HepG2 (cell line): ENCODE measurements around the gene DSCAM. TPM values are rescaled to one million over a fixed set of nuclear protein-coding genes. Genes with fewer than 3 reads are reported as not detected.

ENCODE experiments used
- ATAC-seq: fragments of 200-7000 bp; cut with Tn5 transposase; 3 replicates; pipeline ENCODE4 v1.9.1; 2020; ENCODE audit warnings: mild to moderate bottlenecking, moderate library complexity
- BruUV-seq: library from RNA; stranded (reverse); fragments of 400-500 nt; replicated peaks from 2 replicates; lab custom pipeline; 2021; lab: Mats Ljungman, UMichigan
- CTCF ChIA-PET: fragments of 300-600 bp; formaldehyde crosslinking; extraction: SDS; loops from one replicate; lab custom pipeline; 2021; ENCODE audit warnings: low total read pairs, inconsistent platforms, low intra/inter-chr PET ratio; lab: Yijun Ruan, JAX
- POLR2A ChIA-PET: fragments of 350-600 bp; sonication (Branson Sonifier 250); formaldehyde crosslinking; loops from one replicate; lab custom pipeline; 2020; ENCODE audit warnings: antibody characterized with exemption, inconsistent platforms; lab: Yijun Ruan, JAX
- DNase-seq: peaks from one replicate; pipeline ENCODE4 v3.0.0-alpha.2; 2015; ENCODE audit warnings: low spot score
- FAIRE-seq: peaks from 3 replicates; lab custom pipeline; 2011; peaks lifted over from hg19 to GRCh38; lab: Jason Lieb, UNC
- H2AFZ ChIP-seq: one replicate; pipeline ENCODE4 v1.6.1; 2011; ENCODE audit warnings: low read length, inconsistent platforms
- H3K27ac ChIP-seq: fragments of 300-600 bp; 3 replicates; pipeline ENCODE4 v1.8.0; 2011; ENCODE audit warnings: mixed run types, mild to moderate bottlenecking, mixed read lengths, low read length, inconsistent platforms; ENCODE audit not compliant: insufficient read depth; ENCODE audit errors: extremely low read length
- H3K27me3 ChIP-seq, 2 experiments: fragments of 200-600 bp in 1 of 2; 2 replicates in 1 of 2; 3 replicates in 1 of 2; pipeline versions ENCODE4 v1.6.0 to v1.8.0; 2011; ENCODE audit warnings: low read length in 2 of 2, mild to moderate bottlenecking in 2 of 2, moderate library complexity in 2 of 2, inconsistent platforms in 1 of 2; ENCODE audit not compliant: insufficient read depth in 2 of 2, control insufficient read depth in 1 of 2
- H3K36me3 ChIP-seq, 2 experiments: fragments of 200-600 bp in 1 of 2; replicated peaks in 1 of 2; 2 replicates in 1 of 2; 3 replicates in 1 of 2; pipeline versions ENCODE4 v1.5.1 to v1.8.0; 2011; ENCODE audit warnings: low read length in 2 of 2, inconsistent platforms in 1 of 2; ENCODE audit not compliant: insufficient read depth in 2 of 2, control insufficient read depth in 1 of 2
- H3K4me1 ChIP-seq: 2 replicates; pipeline ENCODE4 v1.5.1; 2012; ENCODE audit warnings: low read length, inconsistent platforms; ENCODE audit not compliant: insufficient read depth
- H3K4me2 ChIP-seq: 2 replicates; pipeline ENCODE4 v1.6.0; 2011; ENCODE audit warnings: low read depth, low read length, inconsistent platforms
- H3K4me3 ChIP-seq, 3 experiments: fragments of 200-600 bp in 1 of 3; sonication (generic), shearing (Covaris generic) in 1 of 3; replicated peaks in 1 of 3; 2 replicates each; pipeline ENCODE4 v1.5.1; 2011 to 2016; ENCODE audit warnings: low read length in 3 of 3, inconsistent platforms in 2 of 3, low read depth in 2 of 3, mild to moderate bottlenecking in 2 of 3, control low read depth in 1 of 3, mixed read lengths in 1 of 3; ENCODE audit not compliant: insufficient read depth in 1 of 3
- H3K79me2 ChIP-seq: one replicate; pipeline ENCODE4 v1.6.1; 2011; ENCODE audit warnings: low read length, inconsistent platforms; ENCODE audit not compliant: insufficient read depth
- H3K9ac ChIP-seq: 2 replicates; pipeline ENCODE4 v1.6.0; 2011; ENCODE audit warnings: mild to moderate bottlenecking, low read depth, low read length, inconsistent platforms; ENCODE audit not compliant: insufficient read depth
- H3K9me3 ChIP-seq: 2 replicates; pipeline ENCODE4 v1.5.1; 2012; ENCODE audit warnings: mild to moderate bottlenecking, low read length
- H4K20me1 ChIP-seq: 2 replicates; pipeline ENCODE4 v1.6.0; 2011; ENCODE audit warnings: inconsistent platforms, mild to moderate bottlenecking, low read length, moderate library complexity; ENCODE audit not compliant: insufficient read depth
- AGO2 ChIP-seq: fragments of 200-400 bp; formaldehyde crosslinking; optimal IDR thresholded peaks from 2 replicates; pipeline ENCODE3; 2017; ENCODE audit warnings: mild to moderate bottlenecking, low read depth, low read length, moderate library complexity
- GATAD2A ChIP-seq: IDR thresholded peaks from 2 replicates; pipeline ENCODE4 v1.6.1; 2016
- IKZF4 ChIP-seq: sonication (generic); formaldehyde crosslinking; IDR thresholded peaks from 2 replicates; pipeline ENCODE4 v1.5.1; 2020; ENCODE audit warnings: borderline replicate concordance, mild to moderate bottlenecking, low read depth, missing genetic modification reagents; ENCODE audit errors: not compliant biosample characterization
- JDP2 ChIP-seq: sonication (generic); formaldehyde crosslinking; IDR thresholded peaks from 2 replicates; pipeline ENCODE4 v1.8.1; 2022; ENCODE audit warnings: missing genetic modification reagents, borderline replicate concordance
- MXD4 ChIP-seq: IDR thresholded peaks from 2 replicates; pipeline ENCODE4 v1.6.1; 2016; ENCODE audit warnings: mild to moderate bottlenecking, missing biosample characterization, missing genetic modification reagents
- NR2F1 ChIP-seq, 2 experiments: fragments of 450-650 bp in 1 of 2; formaldehyde crosslinking in 1 of 2; IDR thresholded peaks; 2 replicates each; pipeline versions ENCODE4 v1.5.0 to v1.6.1; 2016 to 2020; ENCODE audit warnings: mild to moderate bottlenecking in 1 of 2, missing compliant biosample characterization in 1 of 2, missing genetic modification reagents in 1 of 2, moderate library complexity in 1 of 2
- NR3C1 ChIP-seq: sonication (generic); formaldehyde crosslinking; IDR thresholded peaks from 2 replicates; pipeline ENCODE4 v1.4.0; 2020; ENCODE audit warnings: missing genetic modification reagents
- TAF15 ChIP-seq: fragments of 200-400 bp; formaldehyde crosslinking; IDR thresholded peaks from one replicate; pipeline ENCODE4 v1.6.1; 2018; ENCODE audit warnings: mild to moderate bottlenecking, low read depth, low read length; ENCODE audit not compliant: poor library complexity, severe bottlenecking
- TEAD2 ChIP-seq: sonication (generic); formaldehyde crosslinking; IDR thresholded peaks from 2 replicates; pipeline ENCODE4 v1.9.0; 2021; ENCODE audit warnings: missing genetic modification reagents
- ZFP41 ChIP-seq: sonication (generic); formaldehyde crosslinking; IDR thresholded peaks from 2 replicates; pipeline ENCODE4 v1.4.0; 2020; ENCODE audit warnings: mild to moderate bottlenecking, missing genetic modification reagents, borderline replicate concordance
- ZFP62 ChIP-seq: sonication (generic); formaldehyde crosslinking; IDR thresholded peaks from 2 replicates; pipeline ENCODE4 v1.4.0; 2020; ENCODE audit warnings: missing genetic modification reagents
- ZNF207 ChIP-seq: fragments of 450-650 bp; IDR thresholded peaks from 2 replicates; pipeline ENCODE4 v1.6.1; 2016; ENCODE audit warnings: antibody characterized with exemption, borderline replicate concordance
- ZNF264 ChIP-seq: sonication (generic); formaldehyde crosslinking; IDR thresholded peaks from 2 replicates; pipeline ENCODE4 v1.4.0; 2020; ENCODE audit warnings: missing genetic modification reagents
- ZNF7 ChIP-seq: IDR thresholded peaks from 2 replicates; pipeline ENCODE4 v1.6.1; 2016; ENCODE audit warnings: missing biosample characterization, missing genetic modification reagents
- ZNF878 ChIP-seq: sonication (generic); formaldehyde crosslinking; IDR thresholded peaks from 2 replicates; pipeline ENCODE4 v1.8.1; 2023; ENCODE audit warnings: mild to moderate bottlenecking, missing genetic modification reagents, moderate library complexity
- WGBS: methylation state at CpG from one replicate; pipeline ENCODE4 v1.1.6; 2017; ENCODE audit warnings: low lambda C conversion rate; 5-methylcytosine and 5-hydroxymethylcytosine counted together
- in situ Hi-C: cut with HindIII; loops from 2 replicates; pipeline ENCODE4 v1.10.0; 2017; ENCODE audit warnings: low pct_unique_long_range_greater_than_20kb; ENCODE audit not compliant: extremely low pct_ligation_motif_present
- intact Hi-C: fragments of 100-400 bp; cut with micrococcal nuclease; formaldehyde crosslinking; loops from one replicate; pipeline ENCODE4 v1.10.0; 2022; ENCODE audit not compliant: unreplicated experiment
- polyA plus RNA-seq, 8 experiments: library from polyadenylated mRNA; depleted of rRNA in 3 of 8; stranded (reverse) in 7 of 8; unstranded in 1 of 8; fragments of >200 nt; fragmentation: Illumina TruSeq in 4 of 8; extraction: Trizol in 4 of 8; gene quantifications; 2 replicates each; pipeline versions ENCODE4 v1.2.1 to v1.2.3, GENCODE V29; 2011 to 2016; ENCODE audit warnings: low read depth in 4 of 8, missing spikeins in 1 of 8, mixed read lengths in 1 of 8; ENCODE audit not compliant: insufficient read depth in 1 of 8
- total RNA-seq, 5 experiments: library from RNA; depleted of rRNA; stranded (reverse); fragments of >200 nt; fragmentation: Illumina TruSeq; extraction: Trizol; gene quantifications; 2 replicates each; pipeline ENCODE4 v1.2.3, GENCODE V29; 2016; ENCODE audit warnings: low read depth in 1 of 5
- TF ChIP-seq, protein P1 (sequence below): IDR thresholded peaks from 2 replicates; pipeline ENCODE4 v1.6.1; 2016; ENCODE audit warnings: low read depth, borderline replicate concordance
- TF ChIP-seq, protein P2 (sequence below): sonication (generic); formaldehyde crosslinking; IDR thresholded peaks from 2 replicates; pipeline ENCODE4 v1.4.0; 2020; ENCODE audit warnings: missing genetic modification reagents, mild to moderate bottlenecking, borderline replicate concordance
- TF ChIP-seq, protein P3 (sequence below): sonication (generic); formaldehyde crosslinking; IDR thresholded peaks from 2 replicates; pipeline ENCODE4 v1.4.0; 2020; ENCODE audit warnings: low read depth, missing genetic modification reagents

DSCAM gene
- total and polyA plus RNA-seq, 2 of the 13 experiments (the other 11 are each of a cell fraction or from before 2014, with no cell fraction given) = not detected

DNA sequence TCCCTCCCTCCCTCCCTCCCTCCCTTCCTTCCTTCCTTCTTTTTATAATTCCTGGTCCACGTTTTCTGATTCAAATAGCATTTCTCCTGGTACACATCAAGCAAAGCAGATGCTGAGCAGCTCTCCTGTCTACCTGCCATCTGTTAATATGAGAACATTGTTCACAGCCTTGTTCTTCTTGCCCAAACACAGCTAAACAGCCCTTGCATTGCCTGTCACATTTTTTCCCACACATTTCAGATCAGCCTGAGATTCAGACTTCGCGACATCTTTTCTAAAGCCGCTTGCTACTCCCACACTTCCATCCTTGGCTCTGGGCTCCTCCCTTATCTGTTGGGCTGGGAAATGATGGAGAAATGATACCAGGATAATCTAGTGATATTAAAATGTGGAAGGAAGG is 779.2 kb downstream of the DSCAM start (continued):
- TF ChIP-seq TAF15 (no peak), IKZF4 (no peak), NR3C1 (CRISPR knock-in tag) (no peak), ZNF264 (no peak), NR2F1 (CRISPR knock-in tag; IDR thresholded peaks at IDR 0.05) (no peak), ZFP41 (CRISPR knock-in tag) (no peak), ZNF7 (CRISPR knock-in tag) (no peak), TEAD2 (CRISPR knock-in tag) (no peak)
- TF ChIP-seq, protein P1, sequence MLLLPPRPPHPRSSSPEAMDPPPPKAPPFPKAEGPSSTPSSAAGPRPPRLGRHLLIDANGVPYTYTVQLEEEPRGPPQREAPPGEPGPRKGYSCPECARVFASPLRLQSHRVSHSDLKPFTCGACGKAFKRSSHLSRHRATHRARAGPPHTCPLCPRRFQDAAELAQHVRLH (CRISPR knock-in tag) = no peak
- TF ChIP-seq, protein P2, sequence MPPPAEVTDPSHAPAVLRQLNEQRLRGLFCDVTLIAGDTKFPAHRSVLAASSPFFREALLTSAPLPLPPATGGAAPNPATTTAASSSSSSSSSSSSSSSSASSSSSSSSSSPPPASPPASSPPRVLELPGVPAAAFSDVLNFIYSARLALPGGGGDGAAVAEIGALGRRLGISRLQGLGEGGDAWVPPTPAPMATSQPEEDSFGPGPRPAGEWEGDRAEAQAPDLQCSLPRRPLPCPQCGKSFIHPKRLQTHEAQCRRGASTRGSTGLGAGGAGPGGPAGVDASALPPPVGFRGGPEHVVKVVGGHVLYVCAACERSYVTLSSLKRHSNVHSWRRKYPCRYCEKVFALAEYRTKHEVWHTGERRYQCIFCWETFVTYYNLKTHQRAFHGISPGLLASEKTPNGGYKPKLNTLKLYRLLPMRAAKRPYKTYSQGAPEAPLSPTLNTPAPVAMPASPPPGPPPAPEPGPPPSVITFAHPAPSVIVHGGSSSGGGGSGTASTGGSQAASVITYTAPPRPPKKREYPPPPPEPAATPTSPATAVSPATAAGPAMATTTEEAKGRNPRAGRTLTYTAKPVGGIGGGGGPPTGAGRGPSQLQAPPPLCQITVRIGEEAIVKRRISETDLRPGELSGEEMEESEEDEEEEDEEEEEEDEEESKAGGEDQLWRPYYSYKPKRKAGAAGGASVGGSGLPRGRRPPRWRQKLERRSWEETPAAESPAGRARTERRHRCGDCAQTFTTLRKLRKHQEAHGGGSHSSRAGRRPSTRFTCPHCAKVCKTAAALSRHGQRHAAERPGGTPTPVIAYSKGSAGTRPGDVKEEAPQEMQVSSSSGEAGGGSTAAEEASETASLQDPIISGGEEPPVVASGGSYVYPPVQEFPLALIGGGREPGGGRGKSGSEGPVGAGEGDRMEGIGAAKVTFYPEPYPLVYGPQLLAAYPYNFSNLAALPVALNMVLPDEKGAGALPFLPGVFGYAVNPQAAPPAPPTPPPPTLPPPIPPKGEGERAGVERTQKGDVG (CRISPR knock-in tag) = no peak

DNA sequence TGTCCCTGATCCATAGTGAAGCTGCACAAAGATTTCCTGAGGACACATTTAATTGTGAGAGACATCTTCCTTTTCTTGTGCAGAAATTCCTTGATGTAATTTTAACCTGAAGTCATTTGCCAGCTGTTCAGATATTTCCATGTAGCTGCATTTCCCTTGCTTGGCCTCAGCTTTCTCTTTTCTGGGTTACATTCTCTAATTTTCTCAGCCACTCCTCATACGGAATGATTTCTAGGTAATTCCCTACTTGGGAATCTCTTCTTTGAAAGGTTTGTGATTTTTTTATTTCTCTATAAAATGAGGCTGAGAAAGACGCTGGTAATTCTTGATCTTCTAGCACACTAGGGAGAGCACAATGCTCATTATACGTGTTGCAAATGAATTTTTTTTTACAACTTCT is 780.7 kb downstream of the DSCAM start:
- no peaks in the 10 kb centered on the region for H4K20me1 ChIP-seq
- H3K4me2 ChIP-seq = no peak overlapping the region
- H3K27me3 ChIP-seq = no peaks in the 10 kb centered on the region
- no TSS peak for BruUV-seq
- ChIA-PET POLR2A (no interaction called here), CTCF (no interaction called here)
- H3K36me3 ChIP-seq = no peaks in the 10 kb centered on the region
- H3K27ac ChIP-seq = no peak overlapping the region
- no peak overlapping the region for H3K9ac ChIP-seq
- in situ Hi-C loops = no loop called here
- peaks cover 88% of the 10 kb centered on the region for H3K9me3 ChIP-seq
- H2AFZ ChIP-seq = no peak overlapping the region
- TF ChIP-seq JDP2 (no peak), ZNF878 (CRISPR knock-in tag) (no peak), AGO2 (no peak), GATAD2A (no peak), ZFP62 (CRISPR knock-in tag) (no peak), MXD4 (CRISPR knock-in tag) (no peak), ZNF207 (no peak)
- TF ChIP-seq, protein P3, sequence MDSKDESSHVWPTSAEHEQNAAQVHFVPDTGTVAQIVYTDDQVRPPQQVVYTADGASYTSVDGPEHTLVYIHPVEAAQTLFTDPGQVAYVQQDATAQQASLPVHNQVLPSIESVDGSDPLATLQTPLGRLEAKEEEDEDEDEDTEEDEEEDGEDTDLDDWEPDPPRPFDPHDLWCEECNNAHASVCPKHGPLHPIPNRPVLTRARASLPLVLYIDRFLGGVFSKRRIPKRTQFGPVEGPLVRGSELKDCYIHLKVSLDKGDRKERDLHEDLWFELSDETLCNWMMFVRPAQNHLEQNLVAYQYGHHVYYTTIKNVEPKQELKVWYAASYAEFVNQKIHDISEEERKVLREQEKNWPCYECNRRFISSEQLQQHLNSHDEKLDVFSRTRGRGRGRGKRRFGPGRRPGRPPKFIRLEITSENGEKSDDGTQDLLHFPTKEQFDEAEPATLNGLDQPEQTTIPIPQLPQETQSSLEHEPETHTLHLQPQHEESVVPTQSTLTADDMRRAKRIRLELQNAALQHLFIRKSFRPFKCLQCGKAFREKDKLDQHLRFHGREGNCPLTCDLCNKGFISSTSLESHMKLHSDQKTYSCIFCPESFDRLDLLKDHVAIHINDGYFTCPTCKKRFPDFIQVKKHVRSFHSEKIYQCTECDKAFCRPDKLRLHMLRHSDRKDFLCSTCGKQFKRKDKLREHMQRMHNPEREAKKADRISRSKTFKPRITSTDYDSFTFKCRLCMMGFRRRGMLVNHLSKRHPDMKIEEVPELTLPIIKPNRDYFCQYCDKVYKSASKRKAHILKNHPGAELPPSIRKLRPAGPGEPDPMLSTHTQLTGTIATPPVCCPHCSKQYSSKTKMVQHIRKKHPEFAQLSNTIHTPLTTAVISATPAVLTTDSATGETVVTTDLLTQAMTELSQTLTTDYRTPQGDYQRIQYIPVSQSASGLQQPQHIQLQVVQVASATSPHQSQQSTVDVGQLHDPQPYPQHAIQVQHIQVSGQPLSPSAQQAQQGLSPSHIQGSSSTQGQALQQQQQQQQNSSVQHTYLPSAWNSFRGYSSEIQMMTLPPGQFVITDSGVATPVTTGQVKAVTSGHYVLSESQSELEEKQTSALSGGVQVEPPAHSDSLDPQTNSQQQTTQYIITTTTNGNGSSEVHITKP (CRISPR knock-in tag) = no peak
- no peaks in the 10 kb centered on the region for H3K4me1 ChIP-seq
- FAIRE-seq (no peak), DNase-seq (no peak), ATAC-seq (no peak)
- H3K4me3 ChIP-seq = no peak overlapping the region
- intact Hi-C loops = no loop called here
- no peaks in the 10 kb centered on the region for H3K79me2 ChIP-seq
- 8% methylated on average over 3 of the region's 3 CpGs for WGBS
